Activated T-helper 1 cell treated with anti-CD3 and anti-CD28 coated beads, Interleukin-2, amount 50 U/mL, for 16 hours (primary cell): ENCODE results near the gene OR10C1.
"Not testable (repeated sequence)": the region's sequence is repeated elsewhere in the genome, so short reads cannot be mapped to it uniquely, and the experiment has no call there.

Source experiments
- DNase-seq, 2 donors: peaks; one replicate each; pipeline ENCODE4 v3.0.0-alpha.2; 2020; ENCODE audit warnings: low read depth in 1 of 2, low spot score in 1 of 2

OR10C1 gene, protein sequence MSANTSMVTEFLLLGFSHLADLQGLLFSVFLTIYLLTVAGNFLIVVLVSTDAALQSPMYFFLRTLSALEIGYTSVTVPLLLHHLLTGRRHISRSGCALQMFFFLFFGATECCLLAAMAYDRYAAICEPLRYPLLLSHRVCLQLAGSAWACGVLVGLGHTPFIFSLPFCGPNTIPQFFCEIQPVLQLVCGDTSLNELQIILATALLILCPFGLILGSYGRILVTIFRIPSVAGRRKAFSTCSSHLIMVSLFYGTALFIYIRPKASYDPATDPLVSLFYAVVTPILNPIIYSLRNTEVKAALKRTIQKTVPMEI

DNA sequence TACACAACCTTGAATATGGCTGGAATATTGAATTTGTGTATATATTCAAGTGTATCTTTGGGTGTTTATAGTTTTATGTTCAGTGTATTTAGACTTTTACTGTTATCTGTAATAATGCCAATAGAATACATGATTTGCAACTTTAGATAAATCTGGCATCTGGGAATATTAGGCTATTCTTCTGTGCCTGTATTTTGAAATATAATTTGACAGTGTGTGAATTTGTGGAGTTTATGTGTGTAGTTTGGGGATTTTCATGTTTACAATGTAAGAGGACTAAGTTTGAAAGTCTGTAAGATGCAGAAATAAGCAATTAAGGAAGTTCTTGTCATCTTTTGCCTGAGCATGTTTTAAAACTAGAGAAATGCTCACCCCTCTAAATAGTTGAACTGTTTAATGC is at the start of gene OR10C1:
OR10C1 (plus strand) TSS at position 301 of the 400 bp plus-strand sequence. CDS start 710 bp downstream, outside the sequence.
- DNase-seq = no peak

DNA sequence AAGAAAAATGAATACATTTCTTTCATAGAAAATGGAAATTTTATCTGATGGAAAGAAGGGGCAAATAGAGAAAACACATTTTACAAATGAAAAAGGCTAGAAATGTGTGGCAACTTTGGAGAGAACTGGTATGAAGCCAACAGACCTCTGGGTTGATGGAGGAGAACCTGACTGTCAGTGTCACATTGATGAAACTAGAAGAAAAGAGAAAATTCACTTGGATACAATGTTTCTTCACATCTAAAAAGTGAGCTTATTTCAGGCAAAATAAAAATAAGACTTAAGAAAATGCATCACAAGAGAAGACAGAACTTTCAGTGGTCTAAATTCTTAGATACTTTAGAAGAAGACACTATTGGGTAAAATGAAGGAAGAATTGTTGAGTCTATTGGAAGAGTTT is 43.8 kb upstream of the OR10C1 start, which contains the start of gene OR12D2:
OR12D2 (plus strand) TSS at position 301 of the 400 bp plus-strand sequence. CDS start 1,069 bp downstream, outside the sequence.
- DNase-seq = no peak

DNA sequence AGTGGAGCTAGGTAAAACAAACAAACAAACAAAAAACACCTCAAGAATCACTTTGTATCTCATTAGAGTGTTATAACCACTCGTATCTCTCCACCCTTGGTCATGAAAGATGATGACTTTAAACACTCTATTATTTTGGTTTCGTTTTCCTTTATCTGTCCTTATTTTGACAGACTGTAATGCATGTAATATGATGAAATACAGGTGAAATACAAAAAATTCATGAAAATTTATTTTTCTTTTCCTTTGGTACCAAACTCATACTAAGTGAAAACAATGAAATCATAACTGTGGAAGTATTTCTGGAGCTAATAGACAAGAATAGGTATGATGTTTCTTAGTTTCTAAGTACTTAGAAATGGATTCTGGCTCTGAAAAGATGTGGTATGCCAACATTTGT is 39.6 kb upstream of the OR10C1 start:
- no peak for DNase-seq

DNA sequence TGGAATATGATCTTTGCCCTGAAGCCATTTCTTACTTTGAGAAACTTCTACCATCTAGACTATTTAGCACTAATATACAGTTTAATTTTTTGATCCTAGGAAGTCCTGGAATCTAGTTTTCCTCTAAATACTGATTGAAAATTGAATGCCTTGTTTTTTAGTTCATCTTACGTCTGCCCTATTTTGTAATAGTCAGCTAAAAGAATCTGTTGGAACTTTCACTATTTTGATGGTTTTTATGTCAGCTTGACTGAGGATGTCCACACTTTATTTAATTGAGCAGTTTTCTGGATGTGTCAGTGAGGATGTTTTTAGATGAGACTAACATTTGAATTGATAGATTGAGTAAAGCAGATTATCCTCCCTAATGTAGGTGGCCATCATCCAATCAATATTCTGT is 35.3 kb upstream of the OR10C1 start:
- DNase-seq = no peak

DNA sequence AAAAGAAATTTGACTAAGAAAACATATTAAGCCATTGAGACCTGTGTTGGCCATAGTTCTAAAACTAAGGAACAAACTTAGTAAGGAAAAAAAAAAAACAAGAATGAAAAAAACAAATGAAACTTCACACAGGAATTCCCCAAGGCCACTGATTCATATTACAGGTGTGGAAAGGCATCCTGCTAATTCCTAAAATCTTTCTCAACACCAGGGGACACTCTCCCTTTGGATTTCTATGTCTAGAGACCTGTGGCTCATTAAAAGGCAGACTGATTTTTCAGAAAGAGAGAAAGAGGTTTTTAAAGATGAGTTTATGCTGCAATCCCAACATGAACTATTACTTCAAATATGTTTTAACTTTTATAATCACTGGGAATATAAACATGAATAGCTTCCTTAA is 24.5 kb upstream of the OR10C1 start, which contains the start of gene OR12D1:
OR12D1 (plus strand) TSS at position 341 of the 400 bp plus-strand sequence.
- DNase-seq = no peak

DNA sequence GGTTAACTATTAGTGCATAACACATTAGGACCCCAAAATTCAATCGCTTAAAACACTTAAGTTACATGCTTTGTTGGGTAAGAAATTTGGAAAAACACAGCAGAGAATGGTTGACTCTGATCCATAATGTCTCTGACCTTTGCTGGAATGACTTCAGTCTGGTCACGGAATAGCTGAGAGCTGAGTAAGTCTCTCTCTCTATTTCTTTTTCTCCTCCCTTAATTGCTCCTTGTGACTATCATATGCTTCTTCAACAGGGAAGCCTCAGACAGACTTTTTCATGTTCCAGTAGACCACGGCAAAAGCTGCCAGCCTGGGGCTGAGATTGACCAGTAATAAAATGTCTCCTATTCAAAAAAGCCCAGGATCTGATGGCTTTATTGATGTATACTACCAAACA is 19.6 kb upstream of the OR10C1 start:
- no peak for DNase-seq

DNA sequence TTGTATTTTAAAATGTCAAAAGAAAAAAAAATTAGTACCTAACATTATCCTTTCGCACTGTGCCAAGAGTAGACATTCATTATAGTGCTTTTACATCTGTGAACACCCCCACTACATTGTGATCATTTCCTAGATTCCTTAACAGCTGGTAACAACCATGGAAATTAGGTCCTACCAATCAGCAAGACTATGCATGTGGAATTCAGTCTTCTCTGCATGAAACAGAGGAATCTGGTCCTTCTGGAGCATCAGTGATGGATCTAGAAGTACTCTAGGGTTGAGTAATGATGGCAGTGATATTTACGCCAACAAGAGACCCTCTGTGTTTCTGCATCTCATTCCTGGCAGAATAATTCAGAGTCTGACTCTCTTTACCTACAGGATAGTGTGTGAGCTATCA is 14.9 kb upstream of the OR10C1 start:
- DNase-seq = no peak

DNA sequence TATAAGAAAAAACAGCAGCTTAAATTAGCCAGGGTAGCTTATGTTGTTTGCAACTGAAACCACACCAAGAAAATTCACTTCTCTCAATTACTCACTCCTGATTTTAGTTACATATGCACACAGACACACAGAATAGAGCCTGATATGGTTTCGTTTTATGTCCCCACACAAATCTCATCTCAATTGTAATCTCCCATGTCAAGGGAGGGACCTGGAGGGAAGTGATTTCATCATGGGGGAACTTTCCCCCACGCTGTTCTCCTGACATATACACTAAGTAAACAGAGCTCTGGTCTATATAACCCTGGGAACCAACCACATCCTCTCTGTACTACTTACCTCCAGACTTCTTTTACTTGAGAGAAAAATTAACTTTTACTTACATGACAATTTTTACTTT is 14.5 kb upstream of the OR10C1 start:
- no peak for DNase-seq

DNA sequence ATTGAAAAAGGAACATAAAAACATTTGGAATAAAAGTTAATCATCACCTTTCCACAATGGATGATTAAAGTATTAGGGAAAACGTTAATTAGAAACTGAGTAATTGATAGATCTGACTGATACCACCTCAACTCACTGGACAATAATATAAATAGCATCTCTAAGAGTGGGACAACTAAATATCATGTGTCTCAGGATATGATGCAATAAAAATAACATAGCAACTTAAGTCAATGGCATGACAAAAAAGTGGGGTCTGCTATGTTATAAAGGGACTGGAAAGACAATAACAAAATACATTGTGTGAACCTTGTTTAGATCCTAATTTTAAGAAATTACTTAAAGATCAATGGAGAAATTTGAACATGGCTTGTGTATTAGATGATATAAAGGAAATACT is 14.0 kb upstream of the OR10C1 start:
- DNase-seq = no peak

DNA sequence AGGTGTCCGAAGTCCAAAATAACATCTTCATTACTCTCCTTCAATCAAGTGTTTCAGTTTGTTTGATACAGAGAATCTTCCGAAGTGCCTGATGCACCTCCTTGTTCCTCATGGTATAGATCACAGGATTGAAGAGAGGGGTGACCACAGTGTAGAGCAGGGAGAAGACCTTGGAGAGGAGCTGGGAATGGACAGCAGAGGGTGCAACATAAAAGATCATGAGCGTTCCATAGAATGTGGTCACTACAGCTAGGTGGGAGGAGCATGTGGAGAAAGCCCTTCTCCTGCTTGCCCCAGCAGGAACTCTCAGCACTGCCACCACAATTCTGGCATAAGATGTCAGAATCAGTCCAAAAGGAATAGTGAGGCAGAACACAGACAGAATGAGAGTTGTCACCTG is 12.5 kb upstream of the OR10C1 start:
- no peak for DNase-seq

DNA sequence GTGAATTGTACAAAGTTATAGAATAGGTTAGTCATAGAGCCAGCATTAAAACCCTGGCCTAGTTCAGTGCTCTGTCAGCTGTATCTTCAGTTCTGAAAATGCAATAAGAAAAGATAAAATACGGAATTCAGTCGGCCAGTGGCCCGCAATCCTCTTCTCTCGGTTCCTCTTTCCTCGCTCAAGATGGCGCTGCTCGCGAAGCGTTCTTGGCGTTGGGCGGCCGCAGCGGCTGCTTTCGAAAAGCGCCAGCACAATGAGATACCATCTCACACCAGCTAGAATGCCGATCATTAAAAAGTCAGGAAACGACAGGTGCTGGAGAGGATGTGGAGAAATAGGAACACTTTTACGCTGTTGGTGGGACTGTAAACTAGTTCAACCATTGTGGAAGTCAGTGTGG is 2.4 kb upstream of the OR10C1 start:
- not testable (repeated sequence) for DNase-seq

DNA sequence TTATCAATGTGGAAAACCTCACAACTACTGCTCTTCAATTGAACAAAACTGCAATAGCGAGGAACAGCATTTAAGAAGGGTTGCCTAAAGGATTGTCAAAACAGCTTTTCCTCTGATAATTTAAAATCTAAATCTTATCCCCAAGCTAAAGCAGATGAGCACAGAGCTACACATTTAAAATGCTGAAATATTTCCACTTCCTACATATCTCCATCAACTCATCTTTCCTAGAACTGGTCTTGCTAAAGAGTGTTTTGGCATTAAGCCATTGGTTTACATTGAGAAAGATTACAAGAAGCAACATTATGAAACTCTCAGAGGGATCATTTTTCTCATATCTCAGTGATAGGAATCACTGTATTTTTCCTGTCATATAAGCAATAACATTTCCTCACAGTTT is 3.6 kb downstream of the OR10C1 start:
- DNase-seq = no peak

DNA sequence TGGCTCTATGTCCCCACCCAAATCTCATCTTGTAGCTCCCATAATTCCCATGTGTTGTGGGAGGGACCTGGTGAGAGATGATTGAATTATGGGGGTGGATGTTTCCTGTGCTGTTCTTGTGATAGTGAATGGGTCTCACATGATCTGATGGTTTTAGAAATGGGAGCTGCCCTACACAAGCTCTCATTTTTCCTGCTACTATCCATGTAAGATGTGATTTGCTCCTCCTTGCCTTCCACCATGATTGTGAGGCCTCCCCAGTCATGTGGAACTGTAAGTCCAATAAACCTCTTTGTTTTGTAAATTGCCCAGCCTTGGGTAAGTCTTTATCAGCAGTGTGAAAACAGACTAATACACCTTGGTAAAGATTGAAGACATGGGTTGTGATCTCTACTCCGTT is 4.9 kb downstream of the OR10C1 start:
- DNase-seq = not testable (repeated sequence)

DNA sequence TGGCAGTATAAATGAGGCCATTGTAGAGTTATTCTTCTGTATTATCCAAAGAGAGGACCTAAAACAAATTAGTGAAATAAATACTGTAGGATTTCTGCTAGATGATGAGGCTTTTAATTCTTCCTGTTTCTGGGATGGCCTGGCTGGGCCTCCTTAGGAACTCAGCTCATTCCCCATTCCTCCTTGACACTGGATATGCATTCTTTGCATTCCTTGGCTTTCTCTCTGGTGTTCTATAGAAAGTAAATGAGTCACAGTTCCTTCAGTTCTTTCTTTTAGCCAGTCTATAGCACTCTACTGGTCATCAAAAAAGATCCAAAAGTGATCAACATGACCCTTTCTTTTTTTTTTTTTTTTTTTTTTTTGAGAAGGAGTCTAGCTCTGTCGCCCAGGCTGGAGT is 8.6 kb downstream of the OR10C1 start:
- no peak for DNase-seq

DNA sequence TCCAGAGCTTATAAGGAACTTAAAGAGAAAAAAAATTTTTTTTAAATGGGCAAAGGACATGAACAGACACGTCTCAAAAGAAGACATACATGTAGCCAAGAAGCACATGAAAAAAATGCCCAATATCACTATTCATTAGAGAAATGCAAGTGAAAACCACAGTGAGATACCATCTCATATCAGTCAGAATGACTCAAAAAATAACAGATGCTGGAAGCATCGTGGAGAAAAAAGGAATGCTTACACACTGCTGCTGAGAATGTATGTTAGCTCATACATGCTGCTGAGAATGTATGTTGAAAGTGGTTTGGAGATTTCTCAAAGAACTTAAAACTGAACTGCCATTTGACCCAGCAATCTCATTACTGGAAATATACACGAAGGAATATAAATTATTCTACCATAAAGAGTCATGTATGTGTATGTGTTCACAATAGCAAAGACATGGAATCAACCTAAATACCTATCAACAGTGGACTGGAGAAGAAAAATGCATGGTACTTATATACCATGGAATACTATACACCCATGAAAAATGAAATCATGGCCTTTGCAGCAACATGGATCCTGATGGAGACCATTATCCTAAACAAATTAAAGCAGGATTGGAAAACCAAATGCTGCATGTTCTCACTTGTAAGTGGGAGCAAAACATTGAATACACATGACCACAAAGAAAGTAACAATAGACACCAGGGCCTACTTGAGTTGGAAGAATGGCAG is 12.5 kb downstream of the OR10C1 start:
- no peak for DNase-seq

DNA sequence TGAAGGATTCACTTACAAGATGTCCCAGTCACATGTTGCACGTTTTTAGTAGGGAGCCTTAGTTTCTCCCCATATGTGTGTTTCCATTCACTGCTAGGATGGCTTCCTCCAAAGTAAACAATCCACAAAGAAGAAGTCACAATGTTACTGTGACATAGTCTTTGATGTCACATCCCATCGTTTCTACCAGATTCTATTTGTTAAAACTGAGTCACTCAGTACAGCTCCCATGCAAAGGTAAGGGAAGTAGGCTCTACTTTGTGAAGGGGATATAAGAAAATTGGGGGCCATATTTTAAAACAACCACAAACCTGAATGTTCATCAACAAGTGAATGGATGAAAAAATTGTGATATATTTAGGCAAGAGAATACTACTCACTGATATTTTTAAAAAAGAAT is 17.9 kb downstream of the OR10C1 start, which contains the start of the genes OR11A1 and OR2H1:
OR11A1 (minus strand) TSS at position 101 of the 400 bp plus-strand sequence. CDS start 29,430 bp downstream, outside the sequence.
OR2H1 (plus strand) TSS at position 185 of the 400 bp plus-strand sequence. CDS start 4,615 bp downstream, outside the sequence.
- DNase-seq = no peak

DNA sequence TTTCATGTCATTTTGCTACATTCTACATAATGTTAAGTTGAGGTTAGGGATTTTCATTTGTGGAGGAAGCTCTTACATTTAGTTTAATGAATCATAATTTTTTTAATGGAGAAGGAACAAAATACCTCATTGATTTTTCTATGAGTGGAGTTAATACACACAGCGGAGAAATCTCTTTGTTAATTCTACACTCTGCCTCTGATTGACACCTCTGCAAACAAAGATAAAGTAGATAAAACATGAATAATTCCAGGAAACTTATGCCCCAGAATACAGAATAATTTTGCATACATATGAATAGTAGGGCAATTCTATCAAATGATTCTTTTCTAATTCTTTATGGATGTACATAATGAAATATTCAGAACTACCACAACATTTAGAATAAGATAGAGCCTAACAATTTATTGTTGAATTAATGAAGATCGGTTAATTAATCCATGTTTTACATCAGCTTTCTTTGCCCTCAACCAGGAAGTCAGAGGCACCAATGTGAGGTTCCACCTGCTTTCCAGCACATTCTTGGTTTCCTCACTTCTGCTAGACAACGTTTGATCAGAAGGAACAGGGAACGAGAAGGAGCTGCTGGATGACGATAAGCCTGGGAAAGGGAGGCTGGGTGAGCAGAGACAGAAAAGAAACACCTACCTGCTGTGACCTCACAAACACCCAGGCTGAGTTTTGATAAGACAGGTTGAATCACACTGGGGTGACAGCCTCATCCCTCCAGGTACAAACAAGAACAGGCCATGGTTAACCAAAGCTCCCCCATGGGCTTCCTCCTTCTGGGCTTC is 22.1 kb downstream of the OR10C1 start:
- no peak for DNase-seq

DNA sequence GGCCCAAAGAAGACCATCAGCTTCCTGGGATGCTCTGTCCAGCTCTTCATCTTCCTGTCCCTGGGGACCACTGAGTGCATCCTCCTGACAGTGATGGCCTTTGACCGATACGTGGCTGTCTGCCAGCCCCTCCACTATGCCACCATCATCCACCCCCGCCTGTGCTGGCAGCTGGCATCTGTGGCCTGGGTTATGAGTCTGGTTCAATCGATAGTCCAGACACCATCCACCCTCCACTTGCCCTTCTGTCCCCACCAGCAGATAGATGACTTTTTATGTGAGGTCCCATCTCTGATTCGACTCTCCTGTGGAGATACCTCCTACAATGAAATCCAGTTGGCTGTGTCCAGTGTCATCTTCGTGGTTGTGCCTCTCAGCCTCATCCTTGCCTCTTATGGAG is 22.9 kb downstream of the OR10C1 start:
- no peak for DNase-seq

DNA sequence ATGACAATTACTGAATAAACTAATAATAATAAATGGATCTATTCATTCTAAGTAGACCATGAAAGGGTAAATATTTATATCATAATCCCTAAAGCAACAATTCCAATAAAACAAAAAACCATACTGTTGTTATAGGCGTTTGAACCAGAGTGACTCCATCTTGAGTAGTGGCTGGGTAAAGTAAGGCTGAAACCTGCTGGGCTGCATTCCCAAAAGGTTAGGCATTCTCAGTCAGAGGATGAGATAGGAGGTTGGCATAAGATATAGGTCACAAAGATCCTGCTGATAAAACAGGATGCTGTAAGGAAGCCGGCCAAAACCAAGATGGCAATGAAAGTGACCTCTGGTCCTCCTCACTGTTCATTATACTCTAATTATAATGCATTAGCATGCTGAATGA is 26.2 kb downstream of the OR10C1 start:
- DNase-seq = no peak

DNA sequence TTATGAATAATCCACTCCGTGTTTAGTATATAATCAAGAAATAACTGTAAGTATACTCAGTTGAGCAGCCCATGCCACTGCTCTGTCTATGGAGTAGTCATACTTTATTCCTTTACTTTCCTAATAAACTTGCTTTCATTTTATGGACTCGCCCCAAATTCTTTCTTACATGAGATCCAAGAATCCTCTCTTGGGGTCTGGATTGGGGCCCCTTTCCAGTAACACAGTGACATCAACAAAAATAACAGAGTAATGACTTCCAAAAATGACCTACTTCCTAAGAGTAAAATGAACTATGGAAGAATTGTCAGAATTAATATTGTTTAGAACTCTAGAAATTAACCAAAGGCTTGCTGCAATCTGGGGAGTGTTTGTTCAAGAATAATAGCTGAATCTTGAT is 26.7 kb downstream of the OR10C1 start:
- no peak for DNase-seq

DNA sequence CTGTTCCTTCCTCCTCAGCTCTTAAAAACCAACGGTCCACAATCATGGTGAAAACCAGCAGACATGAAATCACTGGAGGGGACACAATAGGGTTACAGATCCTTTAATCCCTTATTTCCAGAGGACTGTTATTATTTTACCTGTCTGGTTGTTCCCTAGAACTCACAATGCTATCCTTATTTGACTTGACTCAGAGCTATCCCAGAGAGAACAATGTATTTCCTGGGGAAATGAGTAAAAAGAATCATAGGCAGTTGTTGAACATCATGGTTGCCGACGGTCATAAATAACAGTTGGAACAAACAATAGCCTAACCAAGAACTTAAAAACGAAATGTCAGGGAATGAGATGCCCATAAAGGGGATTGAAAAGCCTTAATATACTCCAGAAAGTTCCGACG is 27.1 kb downstream of the OR10C1 start:
- no peak for DNase-seq
